Measurements from ENCODE around the gene TUBB4B. TPM values are rescaled to one million over a fixed set of nuclear protein-coding genes. Genes with fewer than 3 reads are reported as not detected.

The TUBB4B gene
- polyA plus RNA-seq, 3 donors from 2014 or later: 60.8 to 98.2 (median 71.9) TPM

DNA sequence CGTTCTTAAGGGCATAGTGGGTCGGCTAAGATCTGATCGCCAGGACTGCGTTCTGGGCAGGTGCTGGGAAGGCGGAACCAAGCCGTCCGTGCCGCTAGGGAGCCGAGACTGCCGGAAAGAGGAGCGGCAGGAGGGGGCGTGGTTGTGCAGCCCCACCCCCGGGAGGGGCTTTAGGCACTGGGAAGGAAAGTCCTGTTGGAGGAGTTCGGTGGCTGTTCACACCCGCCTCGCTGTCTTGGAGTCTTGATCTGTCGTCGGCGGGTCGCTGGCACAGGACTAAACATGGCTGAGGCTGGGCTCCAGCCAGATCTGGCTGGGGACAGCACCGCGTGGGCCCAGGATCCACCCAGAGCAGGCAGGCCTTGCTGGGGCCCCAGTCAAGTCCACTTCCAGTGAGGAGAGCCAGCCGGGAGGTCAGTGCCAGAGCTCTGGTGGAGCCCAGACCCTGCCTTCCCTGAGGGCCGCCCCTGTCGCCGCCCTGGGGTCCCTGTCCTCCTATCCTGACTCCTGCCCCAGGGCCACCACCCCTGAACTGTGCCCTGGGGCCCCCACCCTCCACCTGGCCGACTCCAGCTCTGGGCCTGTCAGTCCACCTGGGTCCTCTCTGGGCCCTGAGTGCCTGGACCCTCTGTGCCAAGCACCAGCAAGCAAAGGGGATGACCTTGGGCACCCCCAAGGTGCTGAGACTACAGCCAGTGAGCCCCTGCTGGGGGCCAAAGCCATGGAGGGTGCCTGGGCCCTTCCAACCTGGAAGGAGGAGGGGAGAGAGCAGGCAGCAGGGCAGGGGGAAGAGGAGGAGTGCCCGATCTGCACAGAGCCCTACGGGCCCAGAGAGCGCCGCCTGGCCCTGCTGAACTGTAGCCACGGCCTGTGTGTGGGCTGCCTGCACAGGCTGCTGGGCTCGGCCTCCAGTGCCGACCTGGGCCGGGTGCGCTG lies 23.5 kb upstream of the TUBB4B start:
- Mint-ChIP-seq H3K4me3 (no peak overlapping the region), H3K36me3 (no peaks in the 10 kb centered on the region), H3K27me3 (ENCODE audit: low read depth in 3 of 3) (peaks cover 0 to 2% (median 0%) of the 10 kb centered on the region in 3 donors), H3K9me3 (no peaks in the 10 kb centered on the region), H3K4me1 (no peaks in the 10 kb centered on the region), H3K27ac (no peak overlapping the region)
- no peak for DNase-seq

DNA sequence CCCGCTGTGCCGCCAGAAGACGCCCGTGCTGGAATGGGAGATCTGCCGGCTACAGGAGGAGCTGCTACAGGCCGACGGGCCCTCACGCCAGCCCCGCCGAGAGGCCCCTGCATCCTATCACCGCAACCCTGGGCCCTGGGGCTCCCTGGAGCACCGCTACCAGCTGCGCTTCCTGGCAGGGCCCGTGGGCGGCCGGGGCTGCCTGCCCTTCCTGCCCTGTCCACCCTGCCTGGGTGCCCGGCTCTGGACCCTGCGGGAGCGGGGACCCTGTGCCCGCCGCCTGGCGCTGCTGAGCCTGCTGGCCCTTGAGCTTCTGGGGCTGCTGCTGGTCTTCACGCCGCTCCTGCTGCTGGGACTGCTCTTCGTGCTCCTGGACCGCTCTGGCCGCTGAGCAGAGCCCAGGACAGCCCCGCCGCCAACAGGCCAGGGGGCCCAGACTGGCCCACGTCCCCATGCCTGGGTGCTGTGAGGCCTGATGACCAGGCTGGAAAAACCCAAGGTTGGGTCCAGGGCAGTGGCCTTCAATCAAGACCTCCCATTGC lies 22.8 kb upstream of the TUBB4B start:
- H3K27me3 Mint-ChIP-seq (ENCODE audit: low read depth in 3 of 3): peaks cover 0 to 4% (median under 1%) of the 10 kb centered on the region in 3 donors
- no peak overlapping the region for H3K4me3 Mint-ChIP-seq

DNA sequence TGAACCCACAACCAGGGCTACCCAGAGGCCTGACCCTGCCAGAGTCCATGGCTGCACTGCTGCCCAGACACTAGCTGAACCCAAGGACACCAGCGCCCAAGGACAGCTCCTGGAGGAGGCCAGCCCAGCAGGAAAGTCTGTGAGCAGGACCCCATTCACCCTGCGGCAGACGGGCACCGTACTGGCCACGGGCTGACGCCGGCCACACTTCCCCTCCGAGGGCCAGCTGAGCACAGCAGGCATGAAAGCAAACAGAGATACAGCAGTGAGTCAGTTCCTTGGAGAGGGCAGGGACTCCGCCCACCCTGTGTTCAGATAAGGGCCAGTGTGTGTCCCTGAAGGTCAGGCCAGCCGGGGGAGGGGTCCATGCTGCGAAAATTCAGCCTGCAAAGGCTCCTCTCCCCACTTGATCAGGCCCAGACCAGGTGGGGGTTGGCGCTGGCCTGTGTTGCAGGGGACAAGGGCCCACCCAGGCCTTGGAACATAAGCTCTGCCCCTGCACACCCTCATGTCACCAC lies 22.3 kb upstream of the TUBB4B start:
- Mint-ChIP-seq H3K27ac (no peak overlapping the region), H3K27me3 (ENCODE audit: low read depth in 3 of 3) (peaks cover 0 to 7% (median 4%) of the 10 kb centered on the region in 3 donors), H3K36me3 (no peaks in the 10 kb centered on the region), H3K9me3 (no peaks in the 10 kb centered on the region), H3K4me3 (no peak overlapping the region), H3K4me1 (peaks cover 0 to 2% of the 10 kb centered on the region in 2 donors)
- no peak for DNase-seq

More for the DNA sequence above, 22.8 kb upstream of the TUBB4B start:
- H3K27ac Mint-ChIP-seq: no peak overlapping the region
- no peaks in the 10 kb centered on the region for H3K36me3 Mint-ChIP-seq
- DNase-seq: no peak
- peaks cover 0 to 2% of the 10 kb centered on the region in 2 donors for H3K4me1 Mint-ChIP-seq
- no peaks in the 10 kb centered on the region for H3K9me3 Mint-ChIP-seq

DNA sequence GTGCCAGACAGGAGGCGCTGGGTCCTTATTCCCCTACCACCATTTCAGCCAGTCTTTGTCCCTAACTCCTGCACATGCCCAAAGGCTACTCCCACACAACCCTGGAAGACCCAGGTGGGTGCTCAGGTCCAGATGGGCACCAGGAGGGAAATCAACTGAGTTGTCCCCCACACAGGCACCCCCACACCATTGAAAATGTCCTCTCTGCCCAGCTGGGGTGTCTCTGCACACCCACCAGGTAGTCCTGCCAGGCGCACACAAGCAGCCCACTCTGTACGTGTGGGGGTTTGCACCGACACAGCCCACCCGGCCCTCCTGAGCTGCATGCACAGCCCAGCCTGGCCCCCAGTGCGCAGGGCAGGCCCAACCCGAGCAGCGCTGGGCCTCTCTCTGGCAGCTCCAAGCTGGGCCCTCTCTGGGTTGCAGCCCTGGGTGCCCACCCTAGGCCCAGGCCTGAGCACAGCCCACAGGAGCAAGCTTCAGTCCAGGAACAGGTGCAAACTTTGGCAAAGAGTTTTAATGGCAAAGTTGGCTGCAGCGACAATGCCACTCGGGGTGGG lies 21.2 kb upstream of the TUBB4B start:
- Mint-ChIP-seq H3K4me1 (peaks cover 0 to 2% of the 10 kb centered on the region in 2 donors), H3K36me3 (no peaks in the 10 kb centered on the region), H3K4me3 (no peak overlapping the region), H3K9me3 (no peaks in the 10 kb centered on the region), H3K27me3 (ENCODE audit: low read depth in 3 of 3) (peaks cover 0 to 7% (median 4%) of the 10 kb centered on the region in 3 donors), H3K27ac (no peak overlapping the region)
- DNase-seq: no peak

GRCh38 chr9:137220317-137221094 lies 20.6 kb upstream of the TUBB4B start:
- Mint-ChIP-seq H3K27ac (no peak overlapping the region), H3K4me1 (peaks cover 0 to 2% of the 10 kb centered on the region in 2 donors)

DNA sequence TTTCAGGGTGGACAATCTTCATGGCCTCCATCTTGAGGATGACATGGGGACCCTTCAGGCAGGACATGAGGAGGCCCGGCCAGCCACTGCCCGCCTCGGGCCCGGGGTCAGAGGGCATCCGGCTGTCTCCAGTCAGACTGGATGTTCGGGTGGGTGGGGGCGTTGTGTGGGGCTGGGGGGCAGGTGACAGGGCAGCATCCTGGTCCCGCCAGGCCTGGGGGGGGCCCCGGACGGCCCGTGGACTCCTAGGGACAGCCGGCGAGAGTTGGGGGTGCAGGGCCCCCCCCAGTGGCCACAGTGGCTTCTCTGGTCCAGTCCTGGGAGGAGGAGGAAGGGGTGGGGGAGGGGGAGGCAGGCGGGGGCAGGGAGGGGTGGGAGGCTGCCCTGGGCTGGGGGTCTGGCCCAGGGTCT lies 20.0 kb upstream of the TUBB4B start:
- no peak overlapping the region for H3K27ac Mint-ChIP-seq
- H3K27me3 Mint-ChIP-seq (ENCODE audit: low read depth in 3 of 3): peaks cover 0 to 7% (median 4%) of the 10 kb centered on the region in 3 donors
- H3K36me3 Mint-ChIP-seq: no peaks in the 10 kb centered on the region
- H3K4me3 Mint-ChIP-seq: peak overlapping the region in 1 of 5 donors; percentile 3
- no peak for DNase-seq
- H3K4me1 Mint-ChIP-seq: peaks cover 0 to 2% of the 10 kb centered on the region in 2 donors
- no peaks in the 10 kb centered on the region for H3K9me3 Mint-ChIP-seq

More at GRCh38 chr9:137220317-137221094, 20.6 kb upstream of the TUBB4B start:
- Mint-ChIP-seq H3K9me3 (no peaks in the 10 kb centered on the region), H3K36me3 (no peaks in the 10 kb centered on the region), H3K27me3 (ENCODE audit: low read depth in 3 of 3) (peaks cover 0 to 7% (median 4%) of the 10 kb centered on the region in 3 donors), H3K4me3 (peak overlapping the region in 1 of 5 donors; percentile 3)
- no peak for DNase-seq

DNA sequence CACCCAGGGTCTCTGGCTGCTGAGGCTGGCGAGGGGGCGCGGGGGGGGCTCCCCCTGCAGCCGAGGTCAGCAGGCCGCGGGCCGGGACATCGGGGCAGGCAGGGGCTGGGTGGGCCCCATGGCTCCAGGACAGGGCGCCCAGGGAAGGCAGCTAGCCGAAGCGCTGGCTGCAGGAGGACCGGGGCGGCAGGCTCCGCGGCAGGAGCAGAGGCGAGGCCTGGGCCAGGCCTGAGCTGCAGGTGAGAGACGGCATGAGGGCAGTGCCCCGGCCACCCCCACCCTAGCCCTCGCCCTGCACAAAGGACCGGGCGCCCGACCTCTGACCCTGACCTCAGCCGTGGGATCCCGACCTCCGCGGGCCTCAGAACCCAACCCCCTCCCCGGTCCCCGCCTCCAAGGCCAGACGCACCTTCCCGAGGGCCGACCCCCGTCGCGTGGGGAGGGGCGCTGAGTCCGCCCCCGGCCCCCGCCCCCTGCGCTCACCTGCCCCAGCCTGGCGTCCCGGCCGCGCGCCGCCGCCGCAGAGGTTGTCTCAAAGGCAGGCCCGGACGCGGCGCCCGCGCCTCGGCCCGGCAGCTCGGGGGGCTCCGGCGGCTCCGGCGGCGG lies 19.5 kb upstream of the TUBB4B start:
- Mint-ChIP-seq H3K9me3 (no peaks in the 10 kb centered on the region), H3K27me3 (ENCODE audit: low read depth in 3 of 3) (peaks cover 0 to 7% (median 7%) of the 10 kb centered on the region in 3 donors), H3K4me1 (peaks cover 0 to 2% of the 10 kb centered on the region in 2 donors), H3K4me3 (no peak overlapping the region), H3K27ac (no peak overlapping the region), H3K36me3 (no peaks in the 10 kb centered on the region)
- DNase-seq: no peak

DNA sequence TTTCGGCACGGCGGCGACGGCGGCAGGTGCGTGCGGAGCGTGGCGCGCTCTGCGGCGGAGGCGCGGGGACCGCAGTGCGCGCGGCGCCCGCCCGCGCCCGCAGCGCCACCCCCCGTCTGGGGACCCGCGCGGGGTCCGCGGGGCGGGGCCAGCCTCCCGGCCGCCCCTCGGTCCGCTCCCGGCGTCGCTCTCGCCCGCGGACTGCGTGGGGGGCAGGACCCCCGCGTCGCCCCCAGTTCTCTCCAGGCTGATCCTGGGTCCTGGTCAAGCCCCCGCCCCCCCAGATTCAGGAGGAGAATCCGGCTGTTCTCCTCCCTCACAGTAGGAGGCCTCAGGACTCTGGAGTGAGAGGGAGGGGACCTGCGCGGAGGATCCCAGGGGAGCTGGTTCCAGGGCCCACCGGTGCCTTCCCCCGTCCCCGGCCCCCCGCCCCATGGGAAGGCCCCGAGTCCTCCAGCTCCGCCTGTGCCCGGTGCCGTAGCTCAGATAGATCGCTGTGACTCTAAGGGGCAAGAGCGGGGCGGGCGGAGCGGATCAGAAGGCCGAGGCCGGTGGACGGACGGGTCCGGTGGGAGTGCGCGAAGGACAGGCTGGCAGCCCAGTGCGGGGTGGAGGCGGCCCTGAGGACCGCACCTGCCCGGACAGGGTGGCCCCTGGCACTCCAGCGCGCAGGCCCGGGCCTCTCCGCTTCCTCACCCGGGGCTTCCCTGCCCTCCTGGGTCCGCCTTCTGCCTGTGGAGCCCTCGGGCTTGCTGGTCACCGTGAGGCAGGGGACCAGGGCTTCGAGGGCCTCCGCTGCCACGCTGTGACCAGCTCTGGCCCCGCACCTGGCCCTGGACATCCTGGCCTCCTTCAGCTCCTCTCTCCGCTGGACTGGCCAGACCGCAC lies 18.7 kb upstream of the TUBB4B start, which contains the start of gene RNF208:
RNF208 (minus strand) TSS at position 51 of the 888 bp plus-strand sequence. CDS start 1,028 bp downstream, outside the sequence.
- peak within 1 kb of the TSS in 4 of 6 donors; percentile 37 to 85 (median 64) for H3K27ac Mint-ChIP-seq
- DNase-seq: peak; percentile 11 to 20 (median 15)
- peaks cover 0 to 2% of the 10 kb centered on the region in 2 donors for H3K4me1 Mint-ChIP-seq
- H3K27me3 Mint-ChIP-seq (ENCODE audit: low read depth in 3 of 3): peaks cover 0 to 7% (median 7%) of the 10 kb centered on the region in 3 donors
- H3K36me3 Mint-ChIP-seq: no peaks in the 10 kb centered on the region
- peak within 1 kb of the TSS; percentile 66 to 83 (median 79) for H3K4me3 Mint-ChIP-seq
- H3K9me3 Mint-ChIP-seq: no peaks in the 10 kb centered on the region

DNA sequence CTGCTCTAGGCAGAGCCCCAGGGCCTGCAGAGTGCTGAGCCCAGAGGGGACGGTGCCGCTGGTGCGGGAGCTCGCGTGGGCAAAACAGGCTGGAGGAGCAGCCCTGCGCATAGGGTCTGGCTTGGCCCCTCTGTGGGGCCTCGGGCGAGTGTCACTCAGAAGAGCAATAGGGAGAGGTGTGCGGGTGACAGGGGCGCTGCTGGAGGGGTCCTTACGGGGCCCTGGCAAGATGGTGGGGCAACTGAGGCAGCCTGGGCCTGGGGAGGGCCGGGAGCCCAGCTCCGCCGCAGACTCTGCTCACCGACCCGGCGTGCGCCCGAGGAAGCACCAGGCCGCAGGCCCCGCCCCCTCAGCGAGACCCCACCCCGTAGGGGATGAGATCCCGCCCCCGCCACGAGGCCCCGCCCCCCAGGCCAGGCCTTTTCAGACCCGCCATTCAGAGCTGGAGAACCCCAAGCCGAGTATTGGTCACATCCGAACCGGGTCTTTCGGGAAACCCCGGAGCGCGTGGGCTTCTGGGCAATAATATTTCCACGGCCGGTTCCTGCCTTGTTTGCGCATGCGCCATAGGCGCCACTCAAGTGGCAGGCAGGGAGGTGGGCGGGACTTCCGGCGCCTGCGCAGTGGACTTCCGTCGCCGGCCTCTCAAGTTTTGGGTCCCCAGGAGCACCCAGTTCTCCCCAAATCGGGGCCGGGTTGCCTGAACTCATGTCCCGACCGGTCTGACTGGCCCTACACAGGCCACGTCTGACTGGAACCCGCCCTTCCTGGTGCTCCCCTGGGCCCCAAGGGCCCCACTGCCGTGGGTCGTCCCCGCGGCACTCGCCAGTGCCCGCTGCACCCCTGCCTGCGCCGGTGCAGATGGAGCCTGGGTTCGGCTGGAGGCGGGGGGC lies 17.8 kb upstream of the TUBB4B start:
- Mint-ChIP-seq H3K27me3 (ENCODE audit: low read depth in 3 of 3) (peaks cover 0 to 10% (median 7%) of the 10 kb centered on the region in 3 donors), H3K4me3 (peak overlapping the region; percentile 66 to 83 (median 79)), H3K4me1 (peaks cover 0 to 2% of the 10 kb centered on the region in 2 donors), H3K27ac (peak overlapping the region in 5 of 6 donors; percentile 37 to 85 (median 48)), H3K9me3 (no peaks in the 10 kb centered on the region), H3K36me3 (no peaks in the 10 kb centered on the region)
- peak; percentile 98 to 99 (median 99) for DNase-seq

- no peak for DNase-seq
- Mint-ChIP-seq H3K4me1 (peaks cover 0 to 2% of the 10 kb centered on the region in 2 donors), H3K36me3 (no peaks in the 10 kb centered on the region), H3K27me3 (ENCODE audit: low read depth in 3 of 3) (peaks cover 0 to 13% (median 6%) of the 10 kb centered on the region in 3 donors), H3K4me3 (peak within 1 kb of the TSS; percentile 63 to 83 (median 77)), H3K27ac (peak within 1 kb of the TSS in 4 of 6 donors; percentile 35 to 81 (median 70)), H3K9me3 (no peaks in the 10 kb centered on the region)
Observed at GRCh38 chr9:137224830-137225694, 16.0 kb upstream of the TUBB4B start, which contains the start of gene CYSRT1. CYSRT1 (plus strand) TSS chr9:137225174; CDS start chr9:137225622, 448 bp downstream.
